HG03460 (cell line): ENCODE measurements around the gene RPS8.
"Not testable (repeated sequence)": the region's sequence is repeated elsewhere in the genome, so short reads cannot be mapped to it uniquely, and the experiment has no call there.

Experiments used
- ATAC-seq: cut with Tn5 transposase; IDR thresholded peaks from one replicate; pipeline ENCODE4 v1.9.1; 2021; ENCODE audit not compliant: unreplicated experiment

Gene RPS8

DNA sequence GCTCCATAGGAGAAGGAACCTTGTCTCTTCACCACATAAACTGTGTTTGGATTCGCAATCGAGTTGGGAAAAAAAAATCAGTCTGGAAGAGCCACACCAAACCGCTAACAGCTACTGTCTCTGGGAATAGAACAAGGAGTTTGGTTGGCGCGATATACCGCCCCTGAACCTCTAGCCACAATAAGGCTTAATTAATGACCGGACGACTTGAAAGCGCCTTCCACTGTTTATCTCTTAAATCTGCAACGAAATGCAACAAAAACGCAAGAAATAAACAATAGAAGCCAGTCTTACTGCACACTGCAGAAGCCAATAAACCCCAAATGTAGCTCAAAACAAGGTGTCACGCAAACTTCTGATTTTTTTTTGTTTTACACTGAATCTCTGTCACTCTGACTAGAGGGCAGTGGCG, 43.9 kb downstream of the RPS8 start:
- no peak for ATAC-seq

DNA sequence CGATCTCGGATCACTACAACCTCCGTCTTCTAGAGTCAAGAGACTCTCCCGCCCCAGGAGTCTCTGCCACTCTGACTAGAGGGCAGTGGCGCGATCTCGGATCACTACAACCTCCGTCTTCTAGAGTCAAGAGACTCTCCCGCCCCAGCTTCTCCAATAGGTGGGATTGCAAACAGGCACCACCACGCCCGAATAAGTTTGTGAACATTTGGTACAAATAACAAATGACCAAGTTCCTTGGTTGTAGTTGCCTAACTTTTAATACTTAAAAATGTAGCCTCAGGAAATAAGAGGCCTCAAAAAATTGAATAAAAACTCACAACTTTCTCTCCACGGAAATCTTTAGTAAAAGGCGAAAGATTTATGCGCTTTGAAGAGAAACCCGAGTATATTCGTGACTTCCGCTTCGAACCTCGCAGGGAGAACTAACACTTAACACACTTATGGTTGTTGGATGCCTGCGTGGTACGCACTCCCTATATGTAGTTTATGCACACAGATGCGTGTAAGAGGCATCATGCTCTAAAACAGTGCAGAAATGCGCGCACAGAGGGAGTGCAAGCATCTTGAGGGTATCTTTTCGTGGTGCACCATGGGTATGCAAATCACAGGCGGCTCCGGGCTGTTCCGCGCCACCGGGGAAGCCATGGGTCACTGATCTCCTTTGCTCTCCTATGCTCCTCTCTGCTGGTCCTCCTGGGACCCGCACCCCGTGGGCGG, 44.4 kb downstream of the RPS8 start:
- peak; percentile 81 for ATAC-seq

DNA sequence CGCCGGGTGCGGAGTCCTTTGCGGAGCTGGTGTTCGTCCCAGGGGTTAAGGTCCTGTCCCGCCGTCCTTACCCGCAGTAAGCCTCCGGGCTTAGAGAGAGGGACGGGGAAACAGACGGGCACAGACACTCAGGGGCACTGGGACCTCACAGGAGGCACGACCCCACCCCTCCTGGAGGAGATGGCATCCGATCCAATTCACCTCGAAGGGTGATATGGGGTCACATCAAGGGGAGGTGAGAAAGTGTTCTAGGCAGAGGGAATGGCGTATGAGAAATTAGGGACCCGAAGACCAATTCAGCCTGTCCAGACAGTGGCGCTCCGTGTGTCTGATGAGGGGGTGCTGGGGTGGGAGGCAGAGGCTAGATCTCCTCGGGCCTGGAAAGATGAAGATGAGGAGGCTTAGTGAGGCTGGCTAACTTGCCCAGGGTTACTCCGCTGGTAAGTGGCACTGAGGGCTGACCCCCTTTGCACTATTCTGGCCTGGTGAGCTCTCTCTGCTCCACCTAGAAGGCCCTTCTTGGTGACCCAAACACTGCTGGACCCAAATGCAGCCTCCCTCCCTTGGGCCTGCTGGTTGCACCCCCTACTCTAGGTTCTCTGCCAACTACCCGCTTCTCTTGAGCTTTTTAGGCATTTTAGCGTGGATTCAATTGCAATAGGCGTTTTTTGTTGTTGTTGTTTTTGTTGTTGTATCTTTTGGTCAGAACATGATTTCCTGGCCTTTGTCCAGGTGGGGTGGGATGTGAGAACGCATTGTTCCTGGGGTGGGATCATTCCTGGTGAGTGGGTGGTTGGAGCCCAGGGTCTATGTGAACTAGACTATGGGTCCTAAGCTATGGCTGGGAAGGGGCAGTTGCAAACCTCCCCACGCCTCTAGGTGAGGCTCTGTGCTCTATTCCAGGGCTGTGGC, 45.2 kb downstream of the RPS8 start:
- ATAC-seq: peak; percentile 4

DNA sequence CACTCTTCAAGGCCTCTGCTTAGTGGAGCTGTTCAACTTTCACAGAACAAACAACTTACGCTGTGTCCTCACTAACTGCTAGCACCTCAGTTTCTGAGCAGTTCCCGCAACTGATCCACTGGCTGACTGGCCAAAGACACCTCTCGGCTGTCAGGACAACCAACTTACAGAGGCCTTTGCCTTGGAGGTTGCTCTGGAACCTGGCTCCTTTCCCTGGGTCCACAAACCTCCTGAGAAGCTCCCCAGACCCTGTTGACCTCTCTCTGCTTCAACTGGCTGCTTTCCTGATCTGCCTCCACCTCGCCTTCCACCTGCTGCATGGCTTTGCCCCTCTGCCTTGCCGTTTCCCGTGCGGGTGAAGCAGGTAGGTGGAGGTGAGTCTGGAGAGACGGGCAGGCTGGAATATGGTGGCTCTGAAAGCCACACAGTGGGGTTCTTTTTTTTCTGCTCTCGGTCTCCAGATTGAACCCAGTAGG, 45.9 kb downstream of the RPS8 start:
- ATAC-seq: no peak

DNA sequence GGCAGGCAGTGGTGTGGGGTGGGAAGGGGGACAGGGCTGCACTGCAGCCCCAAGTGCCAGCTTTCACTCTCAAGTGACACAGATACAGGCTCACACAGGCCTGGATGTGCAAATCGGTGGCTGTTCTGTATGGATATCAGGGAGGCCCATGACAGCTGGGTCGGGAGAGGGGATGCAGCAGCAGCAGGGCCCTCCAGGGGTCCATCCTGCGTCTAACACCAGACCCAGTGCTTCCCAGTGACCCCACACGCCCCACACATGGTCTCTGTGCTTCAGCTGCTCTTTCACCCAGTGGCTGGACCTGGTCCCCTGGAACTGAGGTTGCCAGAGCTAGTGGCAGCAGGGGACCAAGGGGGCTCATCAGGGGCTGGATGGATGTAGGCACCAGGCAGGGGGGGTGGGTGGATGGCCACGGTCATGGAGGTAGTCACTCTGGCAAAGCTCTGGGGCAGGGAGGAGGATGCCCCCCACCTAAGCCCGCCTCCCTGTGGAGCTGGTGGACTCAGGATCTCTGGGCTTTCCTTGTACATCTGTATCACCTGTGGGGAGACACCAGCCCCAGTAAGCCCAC, 46.9 kb downstream of the RPS8 start:
- no peak for ATAC-seq

DNA sequence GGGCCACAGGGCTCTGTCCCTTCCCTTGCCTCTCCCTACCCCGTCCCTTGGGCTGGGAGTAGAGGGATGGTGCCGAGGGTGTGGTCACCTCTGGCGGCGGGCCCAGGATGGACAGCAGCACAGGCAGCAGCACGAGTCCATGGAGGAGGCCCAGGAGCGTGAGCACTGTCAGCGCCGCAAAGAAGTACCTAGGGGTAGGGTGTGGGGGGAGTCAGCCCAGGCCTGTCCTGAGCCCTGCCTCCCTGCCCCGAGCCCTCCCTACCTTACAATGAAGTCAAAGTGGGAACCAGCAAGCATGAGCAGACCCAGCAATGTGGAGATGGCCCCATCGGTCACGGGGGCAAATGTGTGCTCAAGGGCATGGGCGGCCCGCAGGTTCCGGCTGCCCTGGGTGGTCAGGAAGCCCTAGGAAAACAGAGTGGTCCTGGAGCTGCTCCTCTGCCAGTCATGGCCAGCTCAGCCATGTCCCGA, 47.7 kb downstream of the RPS8 start:
- no peak for ATAC-seq

DNA sequence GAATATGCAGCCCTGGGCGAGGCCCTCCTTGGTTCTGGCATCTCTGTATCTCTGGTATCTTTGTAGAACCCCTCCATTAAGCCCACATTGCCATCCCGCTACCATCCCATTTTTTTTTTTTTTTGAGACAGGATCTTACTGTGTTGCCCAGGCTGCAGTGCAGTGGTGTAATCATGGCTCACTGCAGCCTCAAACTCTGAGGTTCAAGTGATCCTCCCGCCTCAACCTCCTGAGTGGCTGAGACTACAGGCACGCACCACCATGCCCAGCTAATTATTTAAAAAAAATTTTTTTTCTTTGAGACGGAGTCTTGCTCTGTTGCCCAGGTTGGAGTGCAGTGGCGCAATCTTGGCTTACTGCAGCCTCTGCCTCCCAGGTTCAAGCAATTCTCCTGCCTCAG, 49.1 kb downstream of the RPS8 start:
- not testable (repeated sequence) for ATAC-seq

DNA sequence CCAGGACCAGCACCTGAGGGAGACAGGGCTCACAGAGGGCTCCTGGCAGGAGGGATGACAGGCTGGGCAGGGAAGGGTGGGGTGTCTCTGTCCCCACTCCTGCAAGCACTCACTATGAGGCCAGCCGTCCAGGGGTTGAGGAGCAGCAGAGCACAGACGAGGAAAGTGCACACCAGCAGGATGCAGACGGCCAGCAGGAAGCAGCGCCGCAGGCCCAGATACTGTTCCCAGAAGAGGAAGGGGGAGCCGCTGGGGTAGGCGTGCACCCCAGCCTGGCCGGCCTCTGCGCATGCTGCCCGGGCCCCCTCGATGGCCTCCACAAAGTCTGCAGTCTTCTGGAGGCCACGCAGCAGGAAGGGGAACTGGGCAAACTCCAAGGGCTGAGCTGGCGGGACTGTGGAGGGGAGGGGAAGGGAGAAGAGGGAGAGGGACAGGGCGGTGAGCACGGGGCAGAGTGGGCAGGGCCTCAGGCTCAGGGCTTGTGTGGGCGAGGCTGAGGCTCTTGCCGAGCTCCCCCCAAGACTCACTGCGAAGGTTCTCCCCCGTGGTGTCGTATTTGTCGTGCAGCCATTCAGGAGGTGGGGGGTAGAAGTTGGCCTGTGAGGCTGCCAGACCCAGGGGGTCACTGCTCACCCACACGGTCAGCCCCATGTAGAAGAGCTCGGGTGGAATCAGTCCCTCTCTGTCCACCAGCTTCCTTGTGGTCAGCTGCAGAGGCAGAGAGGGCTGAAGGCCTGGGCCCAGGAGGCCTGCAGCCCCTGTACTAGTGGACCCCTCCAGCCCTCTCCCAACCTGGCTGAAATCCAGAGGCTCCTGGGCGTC, 51.2 kb downstream of the RPS8 start:
- ATAC-seq: no peak

DNA sequence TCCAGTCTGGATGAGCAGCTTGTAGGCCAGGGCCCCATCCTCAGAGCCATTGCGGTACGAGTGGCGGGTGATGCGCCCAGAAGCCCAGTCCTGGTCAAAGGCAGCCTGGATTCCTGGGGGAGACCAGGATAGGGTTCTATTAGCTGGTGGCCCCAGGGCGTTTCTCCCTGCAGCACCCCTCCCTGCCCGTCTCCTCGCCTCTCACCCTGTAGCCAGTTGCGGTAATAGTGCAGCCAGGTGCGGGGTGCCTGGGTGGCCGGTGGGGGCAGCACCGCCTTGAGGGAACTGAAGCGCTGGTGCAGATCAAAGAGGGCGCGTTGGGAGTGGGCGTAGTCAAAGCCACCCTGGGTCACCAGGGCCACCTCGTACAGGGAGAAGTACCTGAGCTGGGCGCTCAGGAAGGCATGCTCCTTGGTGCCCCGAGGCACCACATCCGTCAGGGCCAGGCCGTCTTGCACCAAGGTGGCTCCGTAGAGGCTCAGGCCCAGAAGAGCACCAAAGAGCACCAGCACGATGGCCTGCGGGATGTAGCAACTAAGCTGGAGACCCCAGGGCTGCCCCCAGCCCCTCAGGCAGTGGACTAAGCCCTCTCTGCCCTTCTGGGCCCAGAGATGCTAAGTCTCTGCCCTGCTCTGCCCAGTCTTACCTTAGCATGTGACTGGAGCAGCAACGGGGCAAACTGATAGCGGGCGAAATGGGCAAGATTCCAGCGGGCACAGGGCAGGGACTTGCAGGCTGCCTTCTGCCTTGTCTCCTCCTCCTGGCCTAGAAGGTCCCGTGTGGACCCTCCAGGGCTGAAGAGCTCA, 52.1 kb downstream of the RPS8 start:
- no peak for ATAC-seq

DNA sequence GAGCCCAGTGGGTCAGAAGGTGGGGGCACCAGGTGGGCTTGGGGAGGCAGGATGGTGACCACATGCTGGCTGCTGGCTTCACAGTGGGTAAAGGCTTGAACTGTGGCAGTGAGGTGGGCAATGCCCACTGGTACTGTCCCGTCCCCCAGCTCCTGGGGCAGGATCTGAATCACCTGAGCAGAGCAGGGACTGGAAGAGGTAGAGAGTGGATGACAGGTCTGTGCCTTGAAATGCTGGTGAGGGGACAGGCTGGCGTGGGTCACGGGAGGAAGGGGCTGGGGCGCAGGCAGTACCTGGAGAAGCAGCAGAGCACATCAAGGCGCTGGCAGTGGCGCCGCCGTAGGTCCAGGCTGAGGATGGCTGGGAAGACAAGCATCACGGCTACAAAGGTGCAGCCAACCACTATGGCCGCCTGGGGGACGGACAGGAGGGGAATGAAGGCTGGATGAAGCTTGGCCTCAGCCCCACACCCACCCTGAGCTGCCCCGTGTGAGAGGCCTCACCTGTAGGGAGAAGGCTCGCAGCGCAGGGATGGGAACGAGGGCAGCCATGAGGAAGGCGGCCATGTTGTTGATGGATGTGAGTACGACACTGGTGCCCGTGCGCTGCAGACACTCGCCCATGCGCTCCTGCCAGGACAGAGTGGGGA, 52.8 kb downstream of the RPS8 start:
- ATAC-seq: no peak
